H1 (cell line): ENCODE measurements around the gene CALM3. TPM values are rescaled to one million over a fixed set of nuclear protein-coding genes. Genes with fewer than 3 reads are reported as not detected.
A peak's percentile ranks its signal among the peaks of the same experiment; 100 is the strongest.

Experiments
- CTCF ChIA-PET: fragments of 300-600 bp; sonication (Branson Sonifier 250); formaldehyde crosslinking; loops from one replicate; lab custom pipeline; 2021; ENCODE audit not compliant: partially characterized antibody; lab: Charles Lee
- POLR2A ChIA-PET: fragments of 300-600 bp; sonication (Branson Sonifier 250); formaldehyde crosslinking; loops from one replicate; lab custom pipeline; 2021; ENCODE audit warnings: inconsistent platforms; ENCODE audit not compliant: partially characterized antibody; lab: Charles Lee
- DNase-seq, 2 experiments: peaks; one replicate each; pipeline versions ENCODE4 v3.0.0 to v3.0.0-alpha.2; 2010 to 2022; ENCODE audit warnings: low spot score in 2 of 2, low read depth in 1 of 2, mixed read lengths in 1 of 2
- FAIRE-seq: peaks from 2 replicates; lab custom pipeline; 2011; peaks lifted over from hg19 to GRCh38; lab: Jason Lieb, UNC
- H2AFZ ChIP-seq: 2 replicates; pipeline ENCODE4 v1.8.1; 2012; ENCODE audit warnings: low read length, inconsistent platforms
- H2AK5ac ChIP-seq: 2 replicates; pipeline ENCODE4 v1.6.1; 2013; ENCODE audit warnings: low read depth, low read length
- H2BK120ac ChIP-seq: replicated peaks from 2 replicates; pipeline ENCODE3; 2013; ENCODE audit warnings: low read depth, low read length, inconsistent platforms
- H2BK12ac ChIP-seq: 2 replicates; pipeline ENCODE4 v1.6.1; 2013; ENCODE audit warnings: low read depth, low read length
- H2BK15ac ChIP-seq: 2 replicates; pipeline ENCODE4 v1.6.1; 2013; ENCODE audit warnings: low read length
- H2BK20ac ChIP-seq: 2 replicates; pipeline ENCODE4 v1.6.1; 2013; ENCODE audit warnings: low read length
- H2BK5ac ChIP-seq: 2 replicates; pipeline ENCODE4 v1.6.1; 2013; ENCODE audit warnings: low read depth, low read length
- H3K14ac ChIP-seq: 2 replicates; pipeline ENCODE4 v1.6.1; 2013; ENCODE audit warnings: inconsistent platforms; ENCODE audit not compliant: insufficient read length
- H3K18ac ChIP-seq: 2 replicates; pipeline ENCODE4 v1.6.1; 2013; ENCODE audit warnings: low read length; ENCODE audit errors: extremely low read depth
- H3K23ac ChIP-seq: 2 replicates; pipeline ENCODE4 v1.6.1; 2013; ENCODE audit warnings: inconsistent platforms; ENCODE audit not compliant: insufficient read length
- H3K23me2 ChIP-seq: 2 replicates; pipeline ENCODE4 v1.6.1; 2013; ENCODE audit warnings: low read depth, low read length
- H3K27ac ChIP-seq: 2 replicates; pipeline ENCODE4 v1.6.1; 2011; ENCODE audit warnings: low read depth, low read length, inconsistent platforms
- H3K27me3 ChIP-seq, 4 experiments: replicated peaks in 1 of 4; 1 replicate in 1 of 4; 2 replicates in 3 of 4; pipeline versions ENCODE4 v1.6.1 to v1.8.1; 2011 to 2013; ENCODE audit warnings: low read length in 3 of 4, mild to moderate bottlenecking in 3 of 4, inconsistent platforms in 2 of 4, mixed read lengths in 2 of 4, moderate library complexity in 1 of 4; ENCODE audit not compliant: control insufficient read depth in 3 of 4, insufficient read depth in 3 of 4; ENCODE audit errors: extremely low read depth in 1 of 4
- H3K36me3 ChIP-seq, 4 experiments: 2 replicates each; pipeline versions ENCODE4 v1.6.1 to v1.8.1; 2011 to 2013; ENCODE audit warnings: mild to moderate bottlenecking in 4 of 4, low read length in 3 of 4, moderate library complexity in 2 of 4, control low read depth in 1 of 4, inconsistent platforms in 1 of 4; ENCODE audit not compliant: insufficient read depth in 4 of 4, control insufficient read depth in 2 of 4
- H3K4ac ChIP-seq: replicated peaks from 2 replicates; pipeline ENCODE3; 2013; ENCODE audit warnings: low read length, low read depth, mixed read lengths, inconsistent platforms; ENCODE audit not compliant: insufficient read length
- H3K4me1 ChIP-seq, 4 experiments: replicated peaks in 1 of 4; 1 replicate in 1 of 4; 2 replicates in 3 of 4; pipeline versions ENCODE4 v1.6.1 to v1.8.1; 2011 to 2013; ENCODE audit warnings: low read length in 3 of 4, inconsistent platforms in 2 of 4, mixed read lengths in 1 of 4; ENCODE audit not compliant: insufficient read depth in 4 of 4, control insufficient read depth in 3 of 4
- H3K4me2 ChIP-seq, 2 experiments: 2 replicates each; pipeline versions ENCODE4 v1.6.1 to v1.8.1; 2011 to 2013; ENCODE audit warnings: low read depth in 2 of 2, low read length in 2 of 2, control low read depth in 1 of 2, inconsistent platforms in 1 of 2, mild to moderate bottlenecking in 1 of 2; ENCODE audit not compliant: insufficient read depth in 1 of 2
- H3K4me3 ChIP-seq, 4 experiments: fragments of 200-600, 300-600 bp in 1 of 4; sonication (generic), shearing (Covaris generic), sonication (Bioruptor Twin) in 1 of 4; 2 replicates each; pipeline versions ENCODE4 v1.5.1 to v1.8.1; 2011 to 2016; ENCODE audit warnings: low read length in 4 of 4, low read depth in 3 of 4, control low read depth in 2 of 4, inconsistent platforms in 2 of 4, mild to moderate bottlenecking in 2 of 4, mixed read lengths in 1 of 4, moderate library complexity in 1 of 4; ENCODE audit not compliant: insufficient read depth in 2 of 4; ENCODE audit errors: extremely low read depth in 1 of 4
- H3K56ac ChIP-seq: replicated peaks from 2 replicates; pipeline ENCODE3; 2013; ENCODE audit warnings: low read depth, mild to moderate bottlenecking, mixed read lengths, low read length, inconsistent platforms; ENCODE audit not compliant: insufficient read length
- H3K79me1 ChIP-seq: 2 replicates; pipeline ENCODE4 v1.6.1; 2013; ENCODE audit warnings: low read depth, low read length, control low read depth
- H3K79me2 ChIP-seq, 2 experiments: 2 replicates each; pipeline versions ENCODE4 v1.6.1 to v1.8.1; 2012 to 2013; ENCODE audit warnings: low read length in 2 of 2, mild to moderate bottlenecking in 2 of 2, inconsistent platforms in 1 of 2; ENCODE audit not compliant: insufficient read depth in 2 of 2, control insufficient read depth in 1 of 2
- H3K9ac ChIP-seq, 4 experiments: replicated peaks in 1 of 4; 1 replicate in 1 of 4; 2 replicates in 3 of 4; pipeline versions ENCODE4 v1.6.1 to v1.8.1; 2011 to 2013; ENCODE audit warnings: low read depth in 3 of 4, low read length in 3 of 4, control low read depth in 2 of 4, mild to moderate bottlenecking in 2 of 4, moderate library complexity in 2 of 4, inconsistent platforms in 1 of 4; ENCODE audit errors: extremely low read depth in 1 of 4
- H3K9me3 ChIP-seq, 2 experiments: 2 replicates each; pipeline versions ENCODE4 v1.6.1 to v1.8.1; 2012 to 2013; ENCODE audit warnings: mild to moderate bottlenecking in 2 of 2, moderate library complexity in 2 of 2, control low read depth in 1 of 2, inconsistent platforms in 1 of 2, low read depth in 1 of 2, low read length in 1 of 2, mixed read lengths in 1 of 2; ENCODE audit not compliant: insufficient read depth in 2 of 2
- H4K20me1 ChIP-seq, 2 experiments: replicated peaks in 1 of 2; 2 replicates each; pipeline versions ENCODE3 to v1.8.1; 2011 to 2013; ENCODE audit warnings: inconsistent platforms in 2 of 2, low read length in 2 of 2, mild to moderate bottlenecking in 1 of 2; ENCODE audit not compliant: insufficient read depth in 2 of 2, control insufficient read depth in 1 of 2
- H4K5ac ChIP-seq: 2 replicates; pipeline ENCODE4 v1.6.1; 2013; ENCODE audit warnings: low read length, low read depth, mixed read lengths, inconsistent platforms; ENCODE audit not compliant: insufficient read length
- H4K8ac ChIP-seq: 2 replicates; pipeline ENCODE4 v1.8.0; 2013; ENCODE audit warnings: mild to moderate bottlenecking, moderate library complexity, low read length, inconsistent platforms; ENCODE audit not compliant: insufficient read depth; ENCODE audit errors: extremely low read depth
- H4K91ac ChIP-seq: replicated peaks from 2 replicates; pipeline ENCODE3; 2013; ENCODE audit warnings: low read length, mixed read lengths, inconsistent platforms; ENCODE audit not compliant: insufficient read length
- ASH2L ChIP-seq: fragments of 200-600, 300-600 bp; sonication (generic); IDR thresholded peaks from one replicate; pipeline ENCODE4 v1.7.1; 2017; ENCODE audit warnings: low read length
- BCL11A ChIP-seq, 2 experiments: IDR thresholded peaks; one replicate each; pipeline ENCODE4 v1.6.1; 2011; ENCODE audit warnings: low read depth in 2 of 2, low read length in 2 of 2, mild to moderate bottlenecking in 2 of 2
- CHD2 ChIP-seq: IDR thresholded peaks from 2 replicates; pipeline ENCODE4 v1.6.1; 2012; ENCODE audit warnings: low read length, improper control_type of control experiment
- EGR1 ChIP-seq: IDR thresholded peaks from 2 replicates; pipeline ENCODE4 v1.6.1; 2011; ENCODE audit warnings: low read depth, low read length, borderline replicate concordance
- EP300 ChIP-seq, 2 experiments: IDR thresholded peaks; 1 replicate in 1 of 2; 2 replicates in 1 of 2; pipeline ENCODE4 v1.6.1; 2011 to 2012; ENCODE audit warnings: low read depth in 2 of 2, low read length in 2 of 2, mild to moderate bottlenecking in 2 of 2, borderline replicate concordance in 1 of 2, inconsistent platforms in 1 of 2, moderate library complexity in 1 of 2
- JUND ChIP-seq: IDR thresholded peaks from 2 replicates; pipeline ENCODE4 v1.6.1; 2011; ENCODE audit warnings: mild to moderate bottlenecking, improper control_type of control experiment, low read length
- KDM5A ChIP-seq: fragments of 200-600 bp; IDR thresholded peaks from 2 replicates; pipeline ENCODE4 v1.7.1; 2012; ENCODE audit warnings: mild to moderate bottlenecking, low read length, inconsistent platforms, mixed read lengths
- NRF1 ChIP-seq: IDR thresholded peaks from 2 replicates; pipeline ENCODE4 v1.6.1; 2011; ENCODE audit warnings: mild to moderate bottlenecking, low read depth, low read length, improper control_type of control experiment
- TAF7 ChIP-seq: optimal IDR thresholded peaks from 2 replicates; pipeline ENCODE3; 2011; ENCODE audit warnings: low read depth, mild to moderate bottlenecking, inconsistent platforms, low read length, moderate library complexity, borderline replicate concordance
- TCF12 ChIP-seq: IDR thresholded peaks from 2 replicates; pipeline ENCODE4 v1.6.1; 2011; ENCODE audit warnings: low read depth, mild to moderate bottlenecking, low read length
- WGBS, 2 experiments: shearing (Covaris generic) in 1 of 2; methylation state at CpG; one replicate each; pipeline versions ENCODE4 v1.1.6 to v1.1.7; 2013 to 2015; ENCODE audit warnings: low lambda C conversion rate in 2 of 2, mixed read lengths in 2 of 2, inconsistent platforms in 1 of 2, low coverage in 1 of 2, missing lambda C conversion rate in 1 of 2; ENCODE audit not compliant: insufficient replicate concordance in 2 of 2, insufficient coverage in 1 of 2, insufficient read length in 1 of 2; ENCODE audit errors: extremely low coverage in 1 of 2, missing lambda C conversion rate in 1 of 2; 5-methylcytosine and 5-hydroxymethylcytosine counted together
- polyA plus RNA-seq, 7 experiments: library from polyadenylated mRNA; depleted of rRNA in 3 of 7; stranded (reverse) in 5 of 7; unstranded in 2 of 7; fragments of >200 nt in 5 of 7; fragments of 200-250 nt in 2 of 7; gene quantifications; 1 replicate in 5 of 7; 2 replicates in 1 of 7; 4 replicates in 1 of 7; pipeline versions ENCODE4 v1.2.1 to v1.2.3, GENCODE V29; 2011 to 2013; ENCODE audit warnings: missing spikeins in 2 of 7, mixed read lengths in 2 of 7
- total RNA-seq: library from RNA; stranded (reverse); fragmentation: NEBNext Ultra II Directional; extraction: Animal tissue kit (Norgen Biotek cat#: 25700); gene quantifications from 2 replicates; pipeline ENCODE4 v1.2.1, GENCODE V29; 2021
- TF ChIP-seq, protein P1 (sequence below): IDR thresholded peaks from 2 replicates; pipeline ENCODE4 v1.6.1; 2012; ENCODE audit warnings: inconsistent platforms

The CALM3 gene
- total and polyA plus RNA-seq, 2 of the 8 experiments (the other 6 are each of a cell fraction or from before 2014, with no cell fraction given): 315 to 326 TPM

DNA sequence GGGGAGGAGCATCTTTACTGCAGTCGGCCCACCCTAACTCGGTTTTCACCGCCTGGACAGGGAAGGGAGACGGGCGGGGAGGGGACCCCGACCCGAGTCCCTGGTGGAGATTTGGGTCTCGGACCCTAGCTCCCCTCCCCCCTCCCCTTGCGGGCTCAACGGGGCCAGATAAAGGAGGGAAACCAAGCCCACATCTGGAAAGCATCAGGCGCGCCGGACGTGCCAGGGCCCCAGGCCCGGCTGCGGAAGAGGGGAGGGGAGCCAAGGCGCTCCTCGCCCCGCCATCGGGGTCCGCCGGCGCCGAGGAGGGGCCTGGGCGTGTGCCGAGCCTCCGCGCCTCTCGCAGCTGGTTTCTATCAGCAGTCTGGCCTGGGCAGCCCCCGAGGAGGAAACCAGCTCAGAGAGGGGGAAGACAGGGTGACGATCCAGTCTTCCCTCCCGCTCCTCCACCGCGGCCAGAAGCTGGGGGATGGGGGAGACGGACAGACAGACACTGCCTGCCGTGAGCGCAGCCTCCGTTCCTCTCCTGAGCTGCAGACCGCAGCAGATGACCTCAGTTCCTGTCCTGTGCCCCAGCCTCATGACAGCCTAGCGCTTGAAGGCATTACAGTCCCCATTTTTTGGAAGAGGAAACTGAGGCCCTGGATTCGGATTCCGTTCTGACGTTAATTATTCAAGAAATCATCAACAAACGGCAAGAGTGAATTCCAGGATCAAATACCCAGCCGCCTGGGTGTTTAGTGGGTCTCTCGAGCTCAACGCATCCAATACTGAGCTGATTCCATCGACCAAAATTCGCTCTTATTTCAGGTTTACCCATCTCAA lies 38.4 kb downstream of the CALM3 start:
- 14% methylated on average over 19 of the region's 49 CpGs; no CpG with 5 or more reads in 1 of the 2 experiments for WGBS, 2 experiments
- peak overlapping the region; percentile 38 to 67 (median 62) for H3K4me3 ChIP-seq
- H2AFZ ChIP-seq: peak overlapping the region; percentile 75; the same call in 1 of the 2 replicates
- no peak overlapping the region for H2AK5ac ChIP-seq
- H3K9ac ChIP-seq: peak overlapping the region in 3 of 4 experiments; percentile 3 to 26 (median 20); a peak in 1 of 7 replicates
- H3K36me3 ChIP-seq: no peaks in the 10 kb centered on the region
- H3K4ac ChIP-seq: no peak overlapping the region
- no peak for DNase-seq
- peaks cover 5 to 48% (median 41%) of the 10 kb centered on the region in 4 experiments for H3K27me3 ChIP-seq
- no peak overlapping the region; the same call in 1 of the 2 replicates for H2BK5ac ChIP-seq
- peak overlapping the region; percentile 60; the same call in 1 of the 2 replicates for H2BK12ac ChIP-seq
- no peak overlapping the region for H4K91ac ChIP-seq
- H3K56ac ChIP-seq: peak overlapping the region; percentile 11
- H3K14ac ChIP-seq: no peak overlapping the region
- H3K79me2 ChIP-seq: no peaks in the 10 kb centered on the region
- no peak overlapping the region for H2BK120ac ChIP-seq
- H3K4me1 ChIP-seq: peaks cover 0 to 16% (median 6%) of the 10 kb centered on the region in 4 experiments; a peak in 5 of 7 replicates
- H2BK15ac ChIP-seq: peak overlapping the region; percentile 88; the same call in 1 of the 2 replicates
- H3K18ac ChIP-seq: peak overlapping the region; percentile 75
- no peak overlapping the region for H2BK20ac ChIP-seq
- peak overlapping the region; percentile 41 to 89 for H3K4me2 ChIP-seq
- H3K23ac ChIP-seq: no peak overlapping the region
- peaks cover 0 to 11% of the 10 kb centered on the region in 2 experiments for H4K20me1 ChIP-seq
- H3K9me3 ChIP-seq: no peaks in the 10 kb centered on the region
- H3K23me2 ChIP-seq: peaks cover 21% of the 10 kb centered on the region
- CTCF ChIA-PET: interaction anchor here (0.6 to 1.1 kb wide), 4 partner anchors 11 to 124 kb away, joined by 3 read pairs; no protein-coding TSS in a partner anchor
- no peak overlapping the region; the same call in 1 of the 2 replicates for H4K8ac ChIP-seq
- H3K79me1 ChIP-seq: no peaks in the 10 kb centered on the region
- POLR2A ChIA-PET: interaction anchor here (1.0 to 2.1 kb wide), 3 partner anchors 14 to 33 kb away, joined by 3 to 5 read pairs (median 5); no protein-coding TSS in a partner anchor
- no peak for FAIRE-seq
- H3K27ac ChIP-seq: no peak overlapping the region
- peak overlapping the region; percentile 10 for H4K5ac ChIP-seq
- peak; percentile 24 for TF ChIP-seq ASH2L
- TF ChIP-seq TAF7: no peak
- no peak for TF ChIP-seq BCL11A (IDR thresholded peaks at IDR 0.05; ENCODE audit: low read depth in 2 of 2, low read length in 2 of 2)
- no peak for TF ChIP-seq JUND
- TF ChIP-seq EGR1: no peak
- no peak for TF ChIP-seq NRF1
- no peak for TF ChIP-seq CHD2
- no peak for TF ChIP-seq KDM5A
- TF ChIP-seq TCF12: no peak
- TF ChIP-seq, protein P1, sequence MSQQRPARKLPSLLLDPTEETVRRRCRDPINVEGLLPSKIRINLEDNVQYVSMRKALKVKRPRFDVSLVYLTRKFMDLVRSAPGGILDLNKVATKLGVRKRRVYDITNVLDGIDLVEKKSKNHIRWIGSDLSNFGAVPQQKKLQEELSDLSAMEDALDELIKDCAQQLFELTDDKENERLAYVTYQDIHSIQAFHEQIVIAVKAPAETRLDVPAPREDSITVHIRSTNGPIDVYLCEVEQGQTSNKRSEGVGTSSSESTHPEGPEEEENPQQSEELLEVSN: peak; percentile 31; the same call in 1 of the 2 replicates
- TF ChIP-seq EP300 (IDR thresholded peaks at IDR 0.05; ENCODE audit: borderline replicate concordance in 1 of 2, low read depth in 2 of 2, low read length in 2 of 2): no peak; a peak in 1 of 3 replicates
